ENCODE measurements around the gene PDPN.

GRCh38 chr1:13587256-13588030 lies 3.8 kb downstream of the PDPN start:
- TF ChIP-seq CTCF (conservative IDR thresholded peaks at IDR 0.05): no peak
- no peak for TF ChIP-seq EZH2 (IDR thresholded peaks at IDR 0.05; ENCODE audit: low read depth)

Measured in PC-9 (cell line).